Caco-2 (cell line): ENCODE measurements around the gene RIBC2. TPM values are rescaled to one million over a fixed set of nuclear protein-coding genes. Genes with fewer than 3 reads are reported as not detected.

Experiments
- BruUV-seq: library from RNA; stranded (reverse); fragments of 400-500 nt; replicated peaks from 2 replicates; lab custom pipeline; 2021; lab: Mats Ljungman, UMichigan
- CTCF ChIA-PET: fragments of 300-600 bp; sonication (Branson Sonifier 250); formaldehyde crosslinking; loops from one replicate; lab custom pipeline; 2022; ENCODE audit warnings: antibody characterized with exemption; lab: Charles Lee
- POLR2A ChIA-PET: fragments of 300-600 bp; sonication (Branson Sonifier 250); formaldehyde crosslinking; loops from one replicate; lab custom pipeline; 2022; ENCODE audit warnings: antibody characterized with exemption; lab: Charles Lee
- DNase-seq, 2 experiments: peaks; one replicate each; pipeline versions ENCODE4 v3.0.0 to v3.0.0-alpha.2; 2020 to 2022
- H3K27me3 ChIP-seq: replicated peaks from 2 replicates; pipeline ENCODE4 v1.6.0; 2011; ENCODE audit warnings: low read length; ENCODE audit not compliant: control insufficient read depth, insufficient read depth
- H3K36me3 ChIP-seq: 2 replicates; pipeline ENCODE4 v1.5.1; 2011; ENCODE audit warnings: low read length; ENCODE audit not compliant: control insufficient read depth, insufficient read depth
- H3K4me1 ChIP-seq: fragments of 250-450 bp; sonication (Bioruptor Pico); 2 replicates; pipeline ENCODE4 v1.5.1; 2020; ENCODE audit warnings: mild to moderate bottlenecking
- H3K4me3 ChIP-seq: 2 replicates; pipeline ENCODE4 v1.5.1; 2011; ENCODE audit warnings: low read depth, mild to moderate bottlenecking, control low read depth, low read length
- H3K9me3 ChIP-seq: fragments of 250-450 bp; sonication (Bioruptor Pico); 2 replicates; pipeline ENCODE4 v1.5.1; 2020; ENCODE audit warnings: mild to moderate bottlenecking, moderate library complexity
- H3K27ac Mint-ChIP-seq: one replicate; pipeline ENCODE4 v1.8.0; 2022; ENCODE audit warnings: mixed read lengths; ENCODE audit not compliant: unreplicated experiment
- H3K27me3 Mint-ChIP-seq: one replicate; pipeline ENCODE4 v1.8.0; 2022; ENCODE audit warnings: mixed read lengths; ENCODE audit not compliant: insufficient read depth, unreplicated experiment
- H3K36me3 Mint-ChIP-seq: one replicate; pipeline ENCODE4 v1.8.0; 2022; ENCODE audit warnings: mild to moderate bottlenecking, mixed read lengths; ENCODE audit not compliant: insufficient read depth, unreplicated experiment
- H3K4me1 Mint-ChIP-seq: one replicate; pipeline ENCODE4 v1.8.0; 2022; ENCODE audit warnings: low read depth, mixed read lengths; ENCODE audit not compliant: unreplicated experiment
- H3K4me3 Mint-ChIP-seq: one replicate; pipeline ENCODE4 v1.8.0; 2022; ENCODE audit warnings: mild to moderate bottlenecking, moderate library complexity, mixed read lengths; ENCODE audit not compliant: unreplicated experiment
- H3K9me3 Mint-ChIP-seq: one replicate; pipeline ENCODE4 v1.8.0; 2022; ENCODE audit warnings: mixed read lengths; ENCODE audit not compliant: unreplicated experiment
- intact Hi-C: fragments of 100-400 bp; cut with micrococcal nuclease; formaldehyde crosslinking; loops from one replicate; pipeline ENCODE4 v1.10.0; 2022; ENCODE audit not compliant: unreplicated experiment
- total RNA-seq: library from RNA; stranded (reverse); gene quantifications from 2 replicates; pipeline ENCODE4 v1.2.3, GENCODE V29; 2022
- TF ChIP-seq, protein P1 (sequence below), 2 experiments: fragments of 200-600 bp in 1 of 2; IDR thresholded peaks; 1 replicate in 1 of 2; 2 replicates in 1 of 2; pipeline versions ENCODE4 v1.5.1 to v1.8.0; 2011 to 2022; ENCODE audit warnings: antibody characterized with exemption in 1 of 2, control low read depth in 1 of 2, inconsistent platforms in 1 of 2, low read depth in 1 of 2, low read length in 1 of 2, mild to moderate bottlenecking in 1 of 2, moderate library complexity in 1 of 2; ENCODE audit not compliant: insufficient read depth in 1 of 2, severe bottlenecking in 1 of 2, unreplicated experiment in 1 of 2

The RIBC2 gene
- total RNA-seq, 1 experiment from 2014 or later = 14.1 TPM

DNA sequence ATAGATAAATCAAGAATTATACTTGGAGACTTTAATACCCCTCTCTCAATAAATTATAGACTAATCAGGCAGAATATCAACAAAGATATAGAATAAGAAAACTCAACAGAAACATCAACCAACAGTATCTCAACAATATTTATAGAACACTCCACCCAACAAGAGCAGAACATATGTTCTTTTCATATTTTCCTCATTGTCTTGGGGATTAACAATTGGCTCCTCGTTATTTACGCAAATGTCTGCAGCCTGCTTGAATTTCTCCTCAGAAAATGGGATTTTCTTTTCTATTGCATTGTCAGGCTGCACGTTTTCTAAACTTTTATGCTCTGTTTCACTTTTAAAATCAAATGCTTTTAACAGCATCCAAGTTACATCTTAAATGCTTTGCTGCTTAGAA, 52.1 kb downstream of the RIBC2 start:
- ChIA-PET POLR2A (no interaction called here), CTCF (no interaction called here)
- Histone ChIP-seq H3K4me3 (no peak overlapping the region), H3K4me1 (peaks cover 12% of the 10 kb centered on the region), H3K9me3 (peaks cover 4% of the 10 kb centered on the region; the same call in 1 of the 2 replicates), H3K36me3 (no peaks in the 10 kb centered on the region), H3K27me3 (no peaks in the 10 kb centered on the region)
- no peak overlapping the region for H3K27ac Mint-ChIP-seq
- H3K27me3 Mint-ChIP-seq = no peaks in the 10 kb centered on the region
- BruUV-seq = no TSS peak
- peaks cover 12% of the 10 kb centered on the region for H3K4me1 Mint-ChIP-seq
- TF ChIP-seq, protein P1, sequence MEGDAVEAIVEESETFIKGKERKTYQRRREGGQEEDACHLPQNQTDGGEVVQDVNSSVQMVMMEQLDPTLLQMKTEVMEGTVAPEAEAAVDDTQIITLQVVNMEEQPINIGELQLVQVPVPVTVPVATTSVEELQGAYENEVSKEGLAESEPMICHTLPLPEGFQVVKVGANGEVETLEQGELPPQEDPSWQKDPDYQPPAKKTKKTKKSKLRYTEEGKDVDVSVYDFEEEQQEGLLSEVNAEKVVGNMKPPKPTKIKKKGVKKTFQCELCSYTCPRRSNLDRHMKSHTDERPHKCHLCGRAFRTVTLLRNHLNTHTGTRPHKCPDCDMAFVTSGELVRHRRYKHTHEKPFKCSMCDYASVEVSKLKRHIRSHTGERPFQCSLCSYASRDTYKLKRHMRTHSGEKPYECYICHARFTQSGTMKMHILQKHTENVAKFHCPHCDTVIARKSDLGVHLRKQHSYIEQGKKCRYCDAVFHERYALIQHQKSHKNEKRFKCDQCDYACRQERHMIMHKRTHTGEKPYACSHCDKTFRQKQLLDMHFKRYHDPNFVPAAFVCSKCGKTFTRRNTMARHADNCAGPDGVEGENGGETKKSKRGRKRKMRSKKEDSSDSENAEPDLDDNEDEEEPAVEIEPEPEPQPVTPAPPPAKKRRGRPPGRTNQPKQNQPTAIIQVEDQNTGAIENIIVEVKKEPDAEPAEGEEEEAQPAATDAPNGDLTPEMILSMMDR (IDR thresholded peaks at IDR 0.05; ENCODE audit: insufficient read depth in 1 of 2, low read depth in 1 of 2, low read length in 1 of 2, severe bottlenecking in 1 of 2, unreplicated experiment in 1 of 2) = no peak
- H3K9me3 Mint-ChIP-seq = peaks cover 19% of the 10 kb centered on the region
- no peak for DNase-seq
- H3K36me3 Mint-ChIP-seq = no peaks in the 10 kb centered on the region
- intact Hi-C loops = no loop called here
- H3K4me3 Mint-ChIP-seq = no peak overlapping the region

DNA sequence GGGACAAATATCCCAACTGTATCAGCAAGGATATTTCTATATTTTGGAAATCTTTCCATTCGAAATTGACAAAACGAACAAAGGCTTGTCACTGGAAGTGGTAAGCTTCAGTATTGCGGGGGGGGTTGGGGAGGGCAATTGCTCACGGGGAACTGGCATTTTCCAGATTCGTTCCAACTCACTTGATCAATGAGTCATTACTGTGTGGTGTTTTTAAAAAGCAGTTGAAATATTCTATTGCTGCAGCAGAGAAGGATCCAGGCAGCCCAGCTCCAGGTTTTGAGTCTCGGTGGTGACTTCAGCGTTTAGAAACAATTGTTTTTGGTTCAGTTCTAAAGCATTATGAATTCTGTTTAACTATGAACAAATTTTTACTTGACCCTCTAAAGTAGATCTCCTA, 55.4 kb downstream of the RIBC2 start:
- Histone ChIP-seq H3K4me1 (peaks cover 27% of the 10 kb centered on the region), H3K27me3 (no peaks in the 10 kb centered on the region), H3K36me3 (no peaks in the 10 kb centered on the region), H3K9me3 (peaks cover 4% of the 10 kb centered on the region; the same call in 1 of the 2 replicates), H3K4me3 (no peak overlapping the region)
- intact Hi-C loops = no loop called here
- CTCF ChIA-PET = no interaction called here
- no TSS peak for BruUV-seq
- Mint-ChIP-seq H3K9me3 (peaks cover 18% of the 10 kb centered on the region), H3K27ac (no peak overlapping the region), H3K4me1 (peaks cover 29% of the 10 kb centered on the region), H3K36me3 (no peaks in the 10 kb centered on the region), H3K4me3 (no peak overlapping the region), H3K27me3 (no peaks in the 10 kb centered on the region)
- TF ChIP-seq, protein P1 (IDR thresholded peaks at IDR 0.05; ENCODE audit: insufficient read depth in 1 of 2, low read depth in 1 of 2, low read length in 1 of 2, severe bottlenecking in 1 of 2, unreplicated experiment in 1 of 2) = no peak
- POLR2A ChIA-PET = no interaction called here
- no peak for DNase-seq

DNA sequence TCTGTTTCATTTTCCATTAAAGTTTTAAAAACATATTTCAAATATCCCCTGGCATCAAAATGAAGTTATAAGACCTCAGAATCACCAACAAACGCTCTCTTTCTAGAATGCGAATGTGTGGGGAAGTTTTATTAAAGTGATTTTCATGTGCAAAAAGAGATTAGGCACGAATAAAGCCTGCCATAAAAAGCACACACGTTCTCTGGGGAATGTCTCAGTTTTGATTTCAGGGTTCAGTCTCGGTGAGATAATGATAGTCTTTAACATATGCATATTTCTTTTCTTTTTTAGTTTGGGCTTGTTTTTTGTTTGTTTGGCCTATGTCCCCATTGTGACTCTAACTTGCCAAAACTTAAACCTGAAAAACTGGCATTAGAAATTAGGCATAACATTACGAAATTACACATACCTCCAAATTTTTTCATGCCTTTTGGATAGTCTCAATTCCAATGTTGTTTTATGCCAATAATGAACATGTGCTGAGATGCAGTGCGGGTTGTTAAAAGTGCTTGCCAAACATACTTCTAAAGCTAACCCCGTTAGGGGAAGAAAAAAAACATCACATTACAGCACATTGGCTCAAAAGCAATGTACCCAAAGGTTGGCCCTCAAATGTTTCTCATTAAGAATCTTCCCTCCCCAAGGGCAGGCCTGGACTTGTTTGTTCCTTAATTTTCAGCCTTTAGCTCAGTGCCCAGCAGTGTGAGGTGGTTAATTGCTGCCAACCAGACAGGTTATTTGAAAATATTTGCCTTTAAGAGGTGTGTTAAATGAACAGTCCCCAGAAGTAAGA, 56.0 kb downstream of the RIBC2 start:
- BruUV-seq = no TSS peak
- H3K27ac Mint-ChIP-seq = no peak overlapping the region
- intact Hi-C loops = no loop called here
- peaks cover 31% of the 10 kb centered on the region for H3K4me1 Mint-ChIP-seq
- H3K36me3 Mint-ChIP-seq = no peaks in the 10 kb centered on the region
- H3K4me3 Mint-ChIP-seq = no peak overlapping the region
- H3K9me3 ChIP-seq = peaks cover 4% of the 10 kb centered on the region; the same call in 1 of the 2 replicates
- no peaks in the 10 kb centered on the region for H3K27me3 ChIP-seq
- H3K9me3 Mint-ChIP-seq = peaks cover 12% of the 10 kb centered on the region
- H3K4me3 ChIP-seq = no peak overlapping the region
- POLR2A ChIA-PET = no interaction called here
- no peak for DNase-seq
- TF ChIP-seq, protein P1 (IDR thresholded peaks at IDR 0.05; ENCODE audit: insufficient read depth in 1 of 2, low read depth in 1 of 2, low read length in 1 of 2, severe bottlenecking in 1 of 2, unreplicated experiment in 1 of 2) = no peak
- CTCF ChIA-PET = interaction anchor here (0.6 kb wide), 1 partner anchor 28 kb away, joined by 6 read pairs; no protein-coding TSS in a partner anchor
- H3K27me3 Mint-ChIP-seq = no peaks in the 10 kb centered on the region
- H3K36me3 ChIP-seq = no peaks in the 10 kb centered on the region
- H3K4me1 ChIP-seq = peaks cover 33% of the 10 kb centered on the region
